Muscle layer of duodenum (tissue), 2 donors: Measurements from ENCODE around the gene ZIC3.
A peak's percentile ranks its signal among the peaks of the same experiment; 100 is the strongest.

Source experiments
- H3K27ac ChIP-seq: one replicate; pipeline ENCODE4 v1.7.0; 2013; ENCODE audit warnings: mild to moderate bottlenecking, low read length
- H3K27me3 ChIP-seq: one replicate; pipeline ENCODE4 v1.7.0; 2013; ENCODE audit warnings: low read depth, mild to moderate bottlenecking, control low read depth, low read length
- H3K36me3 ChIP-seq, 2 donors: one replicate each; pipeline ENCODE4 v1.7.0; 2013; ENCODE audit warnings: low read length in 2 of 2, control low read depth in 1 of 2, mild to moderate bottlenecking in 1 of 2; ENCODE audit not compliant: insufficient read depth in 2 of 2, control insufficient read depth in 1 of 2
- H3K4me1 ChIP-seq, 2 donors: one replicate each; pipeline ENCODE4 v1.7.0; 2013; ENCODE audit warnings: low read length in 2 of 2, mild to moderate bottlenecking in 2 of 2, control low read depth in 1 of 2, moderate library complexity in 1 of 2; ENCODE audit not compliant: insufficient read depth in 2 of 2, control insufficient read depth in 1 of 2
- H3K4me3 ChIP-seq, 2 donors: one replicate each; pipeline ENCODE4 v1.7.0; 2013; ENCODE audit warnings: low read length in 2 of 2, low read depth in 1 of 2, mild to moderate bottlenecking in 1 of 2
- H3K9me3 ChIP-seq, 2 donors: one replicate each; pipeline ENCODE4 v1.7.0; 2013; ENCODE audit warnings: low read length in 2 of 2, control low read depth in 1 of 2, mild to moderate bottlenecking in 1 of 2; ENCODE audit not compliant: control insufficient read depth in 1 of 2
- donor health status: healthy.

The ZIC3 gene

GRCh38 chrX:137563681-137564651, 2.0 kb upstream of the ZIC3 start:
- H3K4me3 ChIP-seq = no peak overlapping the region
- no peak overlapping the region for H3K27ac ChIP-seq
- H3K36me3 ChIP-seq = no peaks in the 10 kb centered on the region
- H3K9me3 ChIP-seq = no peaks in the 10 kb centered on the region
- H3K27me3 ChIP-seq = peaks cover 18% of the 10 kb centered on the region
- peaks cover 0 to 20% of the 10 kb centered on the region in 2 donors for H3K4me1 ChIP-seq

DNA sequence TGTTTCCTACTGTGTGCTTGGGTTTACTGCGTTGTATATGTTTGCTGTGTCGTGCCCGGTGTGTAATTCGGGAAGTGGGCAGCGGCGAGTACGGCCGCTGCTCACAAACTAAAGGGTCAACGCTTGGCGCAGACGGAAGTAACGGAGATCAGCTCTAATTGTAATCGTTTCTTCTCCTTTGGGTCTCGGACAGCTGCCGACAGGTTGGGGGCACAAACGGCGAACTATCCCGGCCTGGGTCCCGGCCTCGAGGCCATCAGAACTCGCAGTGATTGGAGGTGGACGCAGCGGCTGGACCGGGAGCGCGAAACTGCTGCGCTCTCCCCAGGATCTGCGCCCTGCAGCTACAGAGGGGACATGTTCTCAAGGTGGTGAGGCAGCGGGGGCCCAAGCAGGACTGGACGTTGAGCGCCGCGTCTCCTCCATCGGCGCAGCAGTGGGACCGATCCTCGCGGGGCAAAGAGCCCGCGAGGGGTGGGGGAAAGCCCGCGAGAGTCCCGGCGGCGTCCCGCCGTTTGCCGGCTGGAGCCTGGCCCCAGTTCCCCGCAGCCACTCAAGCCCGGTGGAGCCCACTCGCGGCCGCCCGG, 516 bp upstream of the ZIC3 start:
- no peaks in the 10 kb centered on the region for H3K9me3 ChIP-seq
- peaks cover 0 to 20% of the 10 kb centered on the region in 2 donors for H3K4me1 ChIP-seq
- peak overlapping the region; percentile 26 to 79 for H3K4me3 ChIP-seq
- no peaks in the 10 kb centered on the region for H3K36me3 ChIP-seq
- H3K27me3 ChIP-seq = peaks cover 18% of the 10 kb centered on the region
- no peak overlapping the region for H3K27ac ChIP-seq

- H3K4me1 ChIP-seq = peaks cover 0 to 20% of the 10 kb centered on the region in 2 donors
- H3K9me3 ChIP-seq = no peaks in the 10 kb centered on the region
- H3K36me3 ChIP-seq = no peaks in the 10 kb centered on the region
- H3K4me3 ChIP-seq = peak overlapping the region in 1 of 2 donors; percentile 79
- peaks cover 14% of the 10 kb centered on the region for H3K27me3 ChIP-seq
- no peak overlapping the region for H3K27ac ChIP-seq
Observed at GRCh38 chrX:137566746-137567679, 1.1 kb downstream of the ZIC3 start.

DNA sequence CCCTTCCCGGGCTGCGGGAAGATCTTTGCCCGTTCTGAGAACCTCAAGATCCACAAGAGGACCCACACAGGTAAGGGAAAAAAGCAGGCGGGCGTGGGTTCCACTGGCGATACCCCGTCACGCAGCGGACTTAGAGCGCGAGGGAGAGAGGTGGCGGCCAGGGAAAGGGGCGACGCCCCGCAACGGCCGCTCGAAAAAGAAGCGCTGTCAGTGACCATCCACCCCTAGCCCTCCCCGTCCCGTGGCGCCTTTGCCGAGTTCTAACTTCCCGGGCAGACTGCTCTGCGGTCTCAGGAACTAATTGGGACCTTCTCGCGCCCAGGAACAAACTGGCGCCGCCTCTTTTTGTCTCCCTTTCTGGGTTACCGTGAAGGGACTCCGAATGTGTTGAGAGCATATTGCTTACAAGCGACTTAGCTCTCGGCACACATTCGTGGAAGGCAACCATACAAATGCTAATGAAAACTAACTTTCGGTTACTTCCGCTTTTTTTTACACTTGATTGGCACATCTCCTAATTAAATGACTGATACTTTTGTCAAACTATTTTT, 1.8 kb downstream of the ZIC3 start:
- H3K27ac ChIP-seq = no peak overlapping the region
- no peak overlapping the region for H3K4me3 ChIP-seq
- no peaks in the 10 kb centered on the region for H3K9me3 ChIP-seq
- H3K27me3 ChIP-seq = peaks cover 18% of the 10 kb centered on the region
- no peaks in the 10 kb centered on the region for H3K36me3 ChIP-seq
- peaks cover 0 to 20% of the 10 kb centered on the region in 2 donors for H3K4me1 ChIP-seq

- Histone ChIP-seq H3K27ac (no peak overlapping the region), H3K36me3 (no peaks in the 10 kb centered on the region), H3K9me3 (no peaks in the 10 kb centered on the region), H3K4me1 (peaks cover 0 to 20% of the 10 kb centered on the region in 2 donors), H3K27me3 (peaks cover 11% of the 10 kb centered on the region), H3K4me3 (no peak overlapping the region)
Observed at GRCh38 chrX:137568741-137569469, 3.0 kb downstream of the ZIC3 start.

- Histone ChIP-seq H3K4me1 (peaks cover 0 to 20% of the 10 kb centered on the region in 2 donors), H3K4me3 (no peak overlapping the region), H3K27ac (no peak overlapping the region), H3K36me3 (no peaks in the 10 kb centered on the region), H3K27me3 (peaks cover 11% of the 10 kb centered on the region), H3K9me3 (no peaks in the 10 kb centered on the region)
Observed at GRCh38 chrX:137569470-137569891, 3.6 kb downstream of the ZIC3 start.

GRCh38 chrX:137573324-137574101, 7.6 kb downstream of the ZIC3 start:
- H3K9me3 ChIP-seq = no peaks in the 10 kb centered on the region
- H3K27ac ChIP-seq = no peak overlapping the region
- H3K27me3 ChIP-seq = peaks cover 9% of the 10 kb centered on the region
- no peak overlapping the region for H3K4me3 ChIP-seq
- no peaks in the 10 kb centered on the region for H3K36me3 ChIP-seq
- peaks cover 0 to 3% of the 10 kb centered on the region in 2 donors for H3K4me1 ChIP-seq

DNA sequence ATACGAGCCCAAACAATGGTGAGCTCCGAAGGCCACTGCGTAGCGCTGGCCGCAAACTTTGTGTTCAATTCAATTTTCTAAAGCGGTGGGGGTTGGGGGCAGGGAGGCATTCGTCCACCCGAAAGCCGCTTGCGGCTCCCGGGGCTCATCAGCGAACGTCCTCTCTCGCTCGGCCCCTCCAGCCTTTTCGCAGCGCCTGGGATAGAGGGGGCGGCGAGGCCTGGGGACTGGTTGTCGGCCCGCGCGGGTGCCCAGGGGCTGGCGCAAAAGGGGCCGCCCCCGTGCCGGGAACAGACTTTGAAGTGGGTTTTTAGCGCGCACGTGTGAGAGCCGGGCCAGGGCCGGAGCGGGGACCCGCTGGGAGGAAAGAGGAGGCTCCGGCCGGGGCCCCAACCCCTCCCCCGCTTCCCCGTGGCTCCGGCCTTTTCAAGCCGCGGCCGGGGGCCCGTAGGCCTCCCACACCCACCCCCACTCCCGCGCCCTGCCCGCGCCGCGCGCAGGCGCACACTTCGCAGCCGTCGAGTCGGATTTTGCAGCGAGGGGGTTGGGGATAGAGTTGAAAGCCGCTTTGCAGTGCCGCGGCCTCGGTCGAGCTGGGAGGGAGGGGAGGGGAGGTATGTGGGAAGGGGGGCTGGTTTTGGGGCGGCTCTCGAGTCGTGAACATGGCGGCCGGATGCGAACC, 8.3 kb downstream of the ZIC3 start:
- Histone ChIP-seq H3K27me3 (peaks cover 9% of the 10 kb centered on the region), H3K4me3 (no peak overlapping the region), H3K27ac (no peak overlapping the region), H3K9me3 (no peaks in the 10 kb centered on the region), H3K36me3 (no peaks in the 10 kb centered on the region), H3K4me1 (no peaks in the 10 kb centered on the region)

DNA sequence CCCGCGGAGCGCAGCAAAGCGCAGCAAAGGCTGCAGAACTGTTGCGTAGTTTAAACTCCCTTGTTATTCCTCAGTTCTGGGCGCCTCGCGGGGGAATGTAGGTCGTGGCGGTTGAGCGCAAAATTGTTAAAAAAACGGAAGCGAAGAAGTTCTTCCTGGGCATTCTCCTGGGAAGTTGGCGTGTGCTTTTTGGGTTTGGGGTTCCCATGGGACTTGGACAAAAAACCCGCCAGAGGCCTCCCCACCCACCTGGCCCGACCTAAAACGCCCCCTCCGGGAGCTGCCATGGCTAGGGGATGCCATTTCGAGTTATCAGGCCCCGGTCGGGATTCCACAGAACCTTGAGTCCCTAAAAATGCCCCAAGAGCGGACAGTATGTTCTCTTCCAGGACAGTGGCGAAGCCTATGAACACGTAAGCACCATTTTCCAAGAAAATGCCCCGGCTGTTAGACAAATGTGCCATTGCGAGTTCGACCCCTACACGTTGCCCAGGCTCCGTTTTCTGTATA, 8.9 kb downstream of the ZIC3 start:
- Histone ChIP-seq H3K4me3 (no peak overlapping the region), H3K27ac (no peak overlapping the region), H3K4me1 (no peaks in the 10 kb centered on the region), H3K36me3 (no peaks in the 10 kb centered on the region), H3K9me3 (no peaks in the 10 kb centered on the region), H3K27me3 (peaks cover 9% of the 10 kb centered on the region)
